ENCODE data around the gene MYCBP2.

MYCBP2 gene

DNA sequence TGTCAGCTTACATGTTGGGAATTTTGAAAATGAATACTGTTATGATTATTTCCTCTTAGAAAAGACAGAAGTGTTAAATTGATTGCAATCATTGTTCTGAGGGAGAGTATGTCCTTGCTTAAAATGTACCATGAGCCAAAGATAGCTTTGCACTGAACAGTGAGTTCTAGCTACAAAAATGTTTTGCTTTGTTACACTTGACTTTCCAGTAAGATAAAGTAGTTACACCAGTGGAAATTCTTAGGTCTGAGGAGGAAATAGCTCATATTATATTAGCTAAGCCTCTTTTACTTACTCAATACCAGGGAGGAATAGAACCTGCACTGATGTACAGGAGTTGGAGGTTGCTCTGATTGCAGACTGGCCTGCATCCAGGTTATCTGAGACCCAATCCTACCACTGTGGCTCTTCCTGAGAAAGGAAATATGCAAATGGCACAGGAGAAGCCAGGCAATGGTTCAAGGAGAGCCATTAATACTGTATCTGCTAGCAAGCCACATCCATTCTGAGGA, 246.9 kb downstream of the MYCBP2 start:
- DNase-seq = no peak

DNA sequence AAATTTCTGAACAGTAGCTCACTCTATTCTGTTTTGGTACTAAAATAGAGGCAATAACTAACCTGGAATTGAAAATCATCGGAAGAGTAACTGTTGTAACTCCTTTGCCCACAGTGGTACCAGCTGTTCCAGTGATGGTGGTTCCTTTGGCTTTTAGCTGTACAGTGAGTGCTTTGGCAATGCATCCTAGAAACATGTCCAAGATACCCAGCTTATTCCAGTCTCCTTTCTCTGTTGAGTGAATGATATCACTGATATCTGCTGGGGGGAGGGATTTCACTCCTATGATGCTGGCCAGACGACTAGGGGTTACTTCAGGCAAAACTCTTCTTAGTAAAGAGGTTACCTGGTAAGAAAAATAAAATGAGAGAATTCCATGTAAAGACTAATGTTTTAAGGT, 259.4 kb downstream of the MYCBP2 start:
- DNase-seq = no peak

DNA sequence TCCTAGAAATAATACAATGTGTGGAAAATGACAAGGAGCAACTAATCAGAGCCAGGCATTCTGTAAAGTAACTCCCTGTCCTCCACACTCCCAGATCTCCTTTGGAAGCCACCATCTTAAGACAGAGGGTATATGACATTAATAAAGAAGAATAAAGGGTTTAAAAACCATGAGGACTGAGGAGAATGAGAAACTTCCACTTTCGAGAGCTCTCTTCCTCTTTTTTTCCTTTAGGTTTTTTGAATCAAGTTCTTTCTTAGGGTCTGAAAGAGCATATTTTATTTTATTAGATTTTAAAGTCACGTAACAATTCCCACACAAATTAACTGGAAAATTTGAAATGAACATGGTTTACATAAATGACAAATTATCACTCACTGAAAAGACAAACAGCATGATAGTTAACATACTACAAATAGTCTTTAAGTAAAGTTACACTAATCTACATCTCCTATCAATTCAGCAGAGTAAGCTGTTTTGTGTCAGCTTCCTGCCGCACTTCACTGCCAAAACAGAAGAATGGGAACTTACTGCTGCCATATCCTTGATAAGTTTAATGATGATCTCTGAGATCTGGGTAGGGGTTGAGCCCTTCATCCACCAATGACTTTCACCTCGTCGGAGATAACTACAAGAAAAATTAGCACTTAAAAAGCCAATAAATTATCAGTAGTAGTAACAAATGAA, 261.3 kb downstream of the MYCBP2 start:
- DNase-seq = no peak

- no peak for DNase-seq
These were observed 264.8 kb downstream of the MYCBP2 start for GRCh38 chr13:77062097-77062496.

GRCh38 chr13:77061362-77061761, 265.5 kb downstream of the MYCBP2 start:
- no peak for DNase-seq

DNA sequence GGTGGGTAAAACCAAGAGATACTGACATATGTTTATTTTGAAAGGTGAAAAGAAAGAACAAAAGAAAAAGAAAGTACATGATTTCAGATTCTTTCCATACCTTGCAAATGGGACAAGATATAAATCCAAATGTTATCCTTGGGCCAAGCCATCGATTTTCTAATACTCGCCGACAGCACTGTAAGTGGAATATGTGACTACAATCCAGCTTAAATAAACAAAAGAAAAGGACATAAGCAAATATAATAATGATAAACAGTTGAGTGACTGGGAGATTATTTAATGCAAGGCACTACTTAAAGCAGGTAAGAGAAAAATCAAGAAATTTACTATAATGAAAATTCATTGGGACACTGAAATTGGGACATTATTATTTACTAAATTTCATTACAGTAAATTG, 270.0 kb downstream of the MYCBP2 start:
- no peak for DNase-seq

DNA sequence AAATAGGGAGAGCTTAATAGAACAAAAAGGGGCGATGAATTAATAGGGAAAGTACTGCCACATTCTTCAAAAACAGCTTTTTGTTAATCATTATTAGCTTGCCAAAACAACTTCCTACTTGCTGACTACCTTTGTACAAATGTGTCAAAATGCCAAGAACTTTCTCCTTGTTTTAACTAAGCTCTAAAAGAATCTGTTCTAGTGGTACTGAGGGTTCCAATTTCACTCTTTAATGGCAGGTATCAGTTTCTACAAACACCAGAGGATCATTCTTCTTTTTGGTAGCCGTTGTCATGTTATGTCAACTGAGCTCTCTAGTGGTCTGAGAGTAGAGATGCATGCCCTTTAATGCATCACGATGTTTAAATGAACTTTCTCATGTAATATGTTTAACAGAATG, 270.5 kb downstream of the MYCBP2 start:
- DNase-seq = no peak

GRCh38 chr13:77055158-77055557, 271.7 kb downstream of the MYCBP2 start:
- DNase-seq = no peak

GRCh38 chr13:77053192-77053591, 273.7 kb downstream of the MYCBP2 start:
- DNase-seq = no peak

GRCh38 chr13:77048681-77049080, 278.2 kb downstream of the MYCBP2 start:
- no peak for DNase-seq

GRCh38 chr13:77047649-77048343, 279.1 kb downstream of the MYCBP2 start:
- no peak for DNase-seq

DNA sequence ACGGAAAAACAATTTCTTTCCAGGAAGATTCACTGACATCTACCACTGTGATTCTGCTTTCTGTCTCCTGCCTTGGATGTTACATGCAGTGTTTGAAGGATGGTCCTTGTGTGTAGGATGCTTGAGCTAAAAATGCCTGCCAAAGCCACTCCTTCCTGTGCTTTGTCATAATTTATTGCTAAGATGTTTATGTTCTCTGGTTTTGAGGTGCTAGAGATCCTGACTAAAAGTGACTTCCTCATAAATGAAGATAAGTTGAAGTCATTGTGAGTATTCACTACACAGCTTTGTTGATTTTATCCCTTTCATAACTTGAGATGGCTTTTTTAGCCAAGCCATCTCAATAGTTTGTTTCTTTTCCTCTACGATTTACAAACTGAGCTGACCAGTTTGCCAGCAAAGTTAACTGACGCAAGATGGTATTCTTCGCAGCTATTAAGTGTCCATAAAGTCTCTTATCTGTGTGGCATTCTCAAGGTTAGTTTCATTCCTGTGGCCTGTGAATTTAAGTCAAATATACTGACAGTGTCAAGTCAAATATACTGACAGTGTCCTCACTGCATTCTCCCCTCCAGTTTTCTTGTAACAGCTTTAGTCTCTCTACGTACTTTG, 284.2 kb downstream of the MYCBP2 start:
- no peak for DNase-seq

DNA sequence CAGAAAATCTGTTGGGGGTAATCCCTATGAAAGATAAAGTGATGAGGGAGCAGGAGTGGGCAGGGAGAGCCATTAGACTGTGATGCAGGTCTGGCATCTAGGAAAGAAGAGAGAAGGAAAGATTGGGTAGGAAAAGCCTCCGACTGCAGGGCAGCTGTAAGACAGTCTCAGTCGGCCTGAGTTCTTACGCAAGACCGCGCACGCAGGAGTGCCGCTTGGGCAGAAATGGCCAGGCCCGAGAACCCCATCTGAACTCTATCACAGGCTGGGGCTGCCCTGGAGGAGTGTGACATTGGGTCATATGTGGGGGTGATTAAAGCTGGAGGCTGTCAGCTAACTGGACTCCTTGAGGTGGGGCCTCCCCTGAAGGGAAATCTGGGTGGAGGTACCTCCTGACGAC, 286.1 kb downstream of the MYCBP2 start:
- no peak for DNase-seq

- DNase-seq = no peak
These were observed 286.8 kb downstream of the MYCBP2 start for GRCh38 chr13:77040076-77040475.

DNA sequence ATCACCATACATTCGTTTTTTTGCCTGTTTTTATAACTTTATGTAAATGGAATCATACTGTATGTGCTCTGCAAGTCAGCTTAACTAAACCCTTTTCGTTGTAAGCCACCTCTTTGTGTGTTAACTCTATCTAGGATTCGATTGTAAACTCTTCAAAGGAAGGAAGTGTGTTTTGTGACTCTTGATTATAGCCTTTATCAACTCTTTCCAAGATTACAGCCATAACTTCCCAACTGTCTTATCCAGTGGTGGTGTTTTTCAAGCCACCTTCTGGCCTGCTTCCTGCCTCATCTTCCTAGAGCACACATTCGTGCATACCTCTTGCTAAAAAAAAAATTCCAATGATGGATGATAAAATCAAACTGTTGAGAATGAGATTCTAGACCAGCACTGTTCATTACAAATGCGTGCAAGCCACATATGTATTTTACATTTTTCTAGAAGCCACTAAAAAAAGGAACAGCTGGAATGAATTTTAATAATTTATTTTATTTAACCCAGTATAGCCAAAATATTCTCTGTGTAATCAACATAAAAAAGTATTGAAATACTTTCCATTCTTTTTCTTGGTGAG, 287.9 kb downstream of the MYCBP2 start:
- peak; percentile 30 for DNase-seq

DNA sequence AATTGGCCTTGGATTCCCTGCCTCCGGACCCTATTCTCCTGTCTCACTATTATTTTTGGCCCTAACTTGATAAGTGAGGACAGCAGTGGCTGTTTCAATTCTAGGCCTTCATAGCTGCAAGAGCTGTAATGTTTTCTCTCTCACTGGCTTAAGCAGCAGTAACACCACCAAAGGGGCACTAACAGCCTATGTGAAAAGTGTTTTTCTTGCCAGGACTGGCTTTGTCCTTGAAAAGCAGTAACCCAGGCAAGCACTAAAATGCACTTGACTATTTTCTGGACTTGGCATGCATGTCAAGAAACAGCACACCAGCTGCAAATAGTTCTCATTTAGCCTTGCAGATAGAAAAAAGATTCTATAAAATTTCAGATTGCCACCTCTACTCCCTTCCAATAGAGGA, 290.6 kb downstream of the MYCBP2 start:
- no peak for DNase-seq

- peak; percentile 37 for DNase-seq
These were observed 292.0 kb downstream of the MYCBP2 start for GRCh38 chr13:77034881-77035280.

DNA sequence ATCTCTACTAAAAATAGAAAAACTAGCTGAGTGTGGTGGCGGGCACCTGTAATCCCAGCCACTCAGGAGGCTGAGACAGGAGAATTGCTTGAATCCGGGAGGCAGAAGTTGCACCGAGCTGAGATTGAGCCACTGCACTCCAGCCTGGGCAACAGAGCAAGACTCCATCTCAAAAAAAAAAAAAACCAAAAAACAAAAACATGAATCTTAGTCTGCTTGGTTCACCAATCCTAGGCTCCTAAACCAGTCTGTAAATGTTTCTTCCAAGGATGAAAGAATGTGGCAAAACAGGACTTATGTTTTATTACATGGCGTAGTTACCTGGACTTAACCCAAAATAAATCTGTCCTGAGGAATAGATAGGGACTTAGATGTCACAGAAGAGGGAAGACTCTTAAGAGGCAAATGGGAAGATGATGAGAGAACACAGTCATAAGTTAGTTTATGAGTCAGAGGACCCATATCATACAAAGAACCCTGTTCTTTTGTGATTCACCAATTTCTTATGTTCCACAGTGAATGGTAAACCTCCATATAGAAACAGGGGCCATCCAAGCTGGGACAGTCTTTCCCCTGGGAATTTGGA, 293.1 kb downstream of the MYCBP2 start:
- DNase-seq = no peak

DNA sequence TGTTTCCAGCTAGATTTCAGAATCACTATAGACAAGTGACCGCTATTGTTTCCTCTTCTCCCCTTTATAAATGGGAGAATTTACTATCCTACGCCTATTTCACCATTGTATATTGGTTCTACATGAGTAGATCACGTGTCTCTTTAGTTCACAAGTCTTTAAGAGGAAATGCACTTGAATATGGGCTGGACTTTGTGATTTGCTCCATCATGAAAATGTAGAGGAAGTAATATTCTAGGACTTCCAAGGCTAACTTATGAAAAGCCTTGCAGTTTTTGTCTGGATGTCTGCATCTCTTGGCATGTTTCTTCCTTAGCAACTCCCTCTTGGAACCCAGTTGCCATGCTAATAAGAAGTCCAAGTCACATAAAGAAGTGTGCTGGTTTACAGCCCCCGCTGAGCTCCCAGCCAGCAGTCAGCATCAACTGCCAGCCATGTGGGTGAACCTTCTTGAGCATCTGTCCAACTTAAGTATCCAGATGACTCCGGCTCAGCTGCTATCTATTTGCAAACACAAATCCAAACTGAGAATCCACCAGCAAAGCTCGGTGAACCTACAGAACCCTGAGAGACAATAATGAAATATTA, 295.1 kb downstream of the MYCBP2 start:
- DNase-seq = no peak

DNA sequence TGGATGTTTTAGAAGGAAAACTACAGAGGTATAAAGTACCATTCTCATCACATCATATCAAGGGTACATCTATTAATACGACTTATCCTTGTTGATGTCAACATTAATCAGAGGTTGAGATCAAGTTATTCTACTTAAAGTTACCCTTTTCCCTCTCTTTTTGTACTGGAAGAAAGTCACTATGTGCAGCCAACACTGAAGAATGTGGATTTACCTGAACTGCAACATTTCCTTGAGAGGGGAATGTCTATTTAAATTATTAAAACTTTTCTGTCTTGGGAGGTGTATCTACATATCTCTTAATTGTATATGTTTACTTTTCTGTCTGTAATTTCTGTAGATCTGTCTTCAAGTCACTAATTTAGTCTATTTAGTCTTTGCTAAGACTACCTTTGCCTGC, 297.5 kb downstream of the MYCBP2 start:
- no peak for DNase-seq

GRCh38 chr13:77028202-77028601, 298.7 kb downstream of the MYCBP2 start:
- no peak for DNase-seq

- DNase-seq = peak; percentile 95
These were observed 299.9 kb downstream of the MYCBP2 start, which contains the start of gene FBXL3 for GRCh38 chr13:77026861-77027621. Gene FBXL3, minus strand, starts transcription at chr13:77027159. Its CDS starts 5,299 bp downstream, at chr13:77021860.

All from fibroblast of skin of abdomen (primary cell).